Astrocyte of the hippocampus (primary cell): ENCODE data around the gene DENND1A.

Experiments
- DNase-seq: peaks from one replicate; pipeline ENCODE4 v3.0.0; 2011; ENCODE audit warnings: low read depth, low spot score

The DENND1A gene

GRCh38 chr9:123865226-123866000 is 64.5 kb downstream of the DENND1A start:
- no peak for DNase-seq

GRCh38 chr9:123864251-123864650 is 65.7 kb downstream of the DENND1A start:
- peak; percentile 19 for DNase-seq

GRCh38 chr9:123863164-123863855 is 66.6 kb downstream of the DENND1A start:
- no peak for DNase-seq

- no peak for DNase-seq
These were observed 68.2 kb downstream of the DENND1A start for GRCh38 chr9:123861756-123862120.

GRCh38 chr9:123861086-123861755 is 68.7 kb downstream of the DENND1A start:
- DNase-seq, result peak; percentile 59

GRCh38 chr9:123860603-123861002 is 69.3 kb downstream of the DENND1A start:
- peak; percentile 17 for DNase-seq

- no peak for DNase-seq
These were observed 77.5 kb downstream of the DENND1A start for GRCh38 chr9:123852403-123852802.

GRCh38 chr9:123851851-123852250 is 78.1 kb downstream of the DENND1A start:
- no peak for DNase-seq

- DNase-seq, result no peak
These were observed 81.4 kb downstream of the DENND1A start for GRCh38 chr9:123848447-123849085.

- DNase-seq, result no peak
These were observed 83.0 kb downstream of the DENND1A start for GRCh38 chr9:123846966-123847365.

GRCh38 chr9:123843703-123844102 is 86.2 kb downstream of the DENND1A start:
- no peak for DNase-seq

GRCh38 chr9:123835821-123836220 is 94.1 kb downstream of the DENND1A start:
- no peak for DNase-seq

GRCh38 chr9:123834889-123835562 is 94.9 kb downstream of the DENND1A start:
- peak; percentile 44 for DNase-seq

GRCh38 chr9:123834218-123834888 is 95.6 kb downstream of the DENND1A start:
- DNase-seq, result peak; percentile 69

- no peak for DNase-seq
These were observed 96.9 kb downstream of the DENND1A start for GRCh38 chr9:123832858-123833650.

GRCh38 chr9:123832176-123832575 is 97.8 kb downstream of the DENND1A start:
- no peak for DNase-seq

- DNase-seq, result no peak
These were observed 101.5 kb downstream of the DENND1A start for GRCh38 chr9:123828449-123828848.

GRCh38 chr9:123825342-123826060 is 104.4 kb downstream of the DENND1A start:
- DNase-seq, result peak; percentile 35

GRCh38 chr9:123823194-123823947 is 106.6 kb downstream of the DENND1A start:
- no peak for DNase-seq
